Astrocyte (in vitro differentiated cells and primary cell): Measurements from ENCODE around the gene RAF1.

Source experiments
- CTCF ChIP-seq: IDR thresholded peaks from 2 replicates; pipeline ENCODE4 v1.5.1; 2011; ENCODE audit warnings: low read depth, mild to moderate bottlenecking, inconsistent platforms, low read length, moderate library complexity; ENCODE audit not compliant: insufficient read depth
- EZH2 ChIP-seq: IDR thresholded peaks from 2 replicates; pipeline ENCODE4 v1.6.1; 2012; ENCODE audit warnings: mild to moderate bottlenecking, low read length, inconsistent platforms; ENCODE audit not compliant: insufficient read depth

- no peak for TF ChIP-seq CTCF
- TF ChIP-seq EZH2: no peak
Observed at GRCh38 chr3:12585970-12586369, 77.9 kb downstream of the RAF1 start.
